ENCODE data around the gene ACER3. TPM values are rescaled to one million over a fixed set of nuclear protein-coding genes. Genes with fewer than 3 reads are reported as not detected.

Gene ACER3
- total RNA-seq, 1 donor from 2014 or later, result 13.3 TPM

DNA sequence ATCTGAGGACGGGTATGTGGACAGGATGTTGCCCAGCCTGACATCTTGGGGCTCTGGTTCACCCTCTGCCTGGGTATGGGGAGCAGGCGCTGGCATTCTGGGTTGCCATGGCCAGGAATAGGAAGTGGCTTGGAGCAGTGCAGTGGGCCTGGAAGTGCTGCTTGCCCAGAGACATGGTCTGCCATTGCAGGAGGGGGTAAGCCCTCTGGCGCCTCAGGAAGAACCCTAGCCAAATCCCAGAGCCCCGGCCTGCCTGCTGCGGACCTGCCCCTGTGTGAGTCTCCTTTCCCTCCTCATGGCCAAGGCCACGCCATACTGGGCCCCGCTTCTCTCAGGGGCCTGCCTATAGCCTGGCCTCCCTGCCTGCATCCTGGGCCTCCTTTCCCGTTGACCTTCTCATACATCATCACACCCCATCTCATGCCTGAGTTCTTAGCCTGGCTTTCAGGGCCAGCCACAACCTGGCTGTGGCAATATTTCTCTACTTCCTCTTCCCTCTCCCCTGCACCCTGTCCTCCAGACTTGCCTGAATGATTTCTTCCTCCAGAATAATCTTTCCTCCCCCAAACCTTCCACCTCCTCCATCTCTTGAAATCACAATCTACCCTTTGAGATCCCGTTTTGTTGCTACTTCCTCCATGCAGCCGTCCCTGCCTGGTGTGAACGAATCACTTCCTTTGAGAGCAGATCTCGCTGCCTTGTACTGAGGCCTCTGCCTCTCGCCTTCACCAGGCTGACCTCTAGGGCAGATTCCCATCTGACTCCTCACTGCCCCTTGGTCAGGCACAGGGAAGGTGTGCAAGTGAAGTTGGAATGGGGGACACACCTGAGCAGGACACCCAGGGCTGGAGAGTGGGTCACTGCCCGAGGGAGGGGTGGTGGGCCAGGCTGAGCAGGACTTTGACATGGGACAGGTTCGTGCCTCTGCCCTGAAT, 211.2 kb downstream of the ACER3 start:
- intact Hi-C loops (cut with micrococcal nuclease), result no loop called here

DNA sequence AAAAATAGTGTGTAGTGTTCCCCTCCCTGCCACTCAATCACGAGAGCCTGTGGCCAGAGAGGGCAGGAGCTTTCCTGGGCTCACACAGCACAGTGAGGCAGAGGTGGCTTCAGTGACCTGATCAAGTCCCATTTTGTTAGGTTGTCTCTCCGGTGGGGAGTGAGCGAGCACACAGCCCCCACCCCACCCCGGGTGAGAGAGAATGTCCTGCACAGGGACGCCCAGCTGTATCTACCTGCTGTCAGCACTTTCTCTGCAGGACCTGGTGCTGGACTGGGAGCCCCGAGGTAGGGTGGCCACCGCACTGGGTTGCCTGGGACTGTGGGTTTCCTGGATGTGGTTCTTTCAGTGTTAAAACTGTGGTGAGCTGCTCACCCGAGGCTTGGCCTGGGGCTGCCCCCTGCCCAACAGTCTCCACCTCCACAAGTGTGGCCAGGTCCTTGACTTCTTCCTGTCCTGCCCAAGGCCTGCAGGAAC, 212.2 kb downstream of the ACER3 start:
- intact Hi-C loops (cut with micrococcal nuclease), result no loop called here

DNA sequence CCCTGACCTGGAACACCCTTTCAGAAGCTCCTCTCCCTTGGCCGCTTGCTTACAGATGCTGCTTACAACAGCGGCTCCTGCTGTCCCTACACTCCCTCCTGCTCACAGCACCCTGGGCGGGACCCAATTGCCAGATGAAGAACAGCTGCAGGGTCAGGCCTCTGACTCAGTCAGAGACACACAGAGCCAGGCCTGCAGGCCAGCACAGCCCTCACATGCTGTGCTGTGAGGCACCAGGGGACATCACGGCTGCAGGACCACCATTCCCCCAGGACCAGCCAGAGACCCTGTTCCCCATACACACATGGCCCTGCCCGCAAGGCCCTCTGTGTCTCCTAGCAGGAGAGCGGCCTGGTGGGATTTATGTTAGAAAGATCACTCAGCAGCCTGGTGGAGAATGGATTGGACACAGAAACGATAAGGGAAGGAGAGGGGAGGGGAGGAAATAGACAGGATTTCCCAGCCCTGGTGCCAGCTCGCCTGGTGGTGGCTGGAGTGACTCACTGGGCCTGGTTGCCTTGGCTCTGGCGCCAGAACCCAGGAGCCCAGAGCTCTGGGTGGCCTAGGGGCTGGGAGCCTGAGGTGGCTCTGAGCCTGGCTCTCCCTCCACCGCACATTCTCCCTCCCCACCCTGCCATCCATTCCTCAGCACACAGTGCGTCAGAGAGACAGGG, 212.7 kb downstream of the ACER3 start:
- intact Hi-C loops (cut with micrococcal nuclease), result no loop called here

DNA sequence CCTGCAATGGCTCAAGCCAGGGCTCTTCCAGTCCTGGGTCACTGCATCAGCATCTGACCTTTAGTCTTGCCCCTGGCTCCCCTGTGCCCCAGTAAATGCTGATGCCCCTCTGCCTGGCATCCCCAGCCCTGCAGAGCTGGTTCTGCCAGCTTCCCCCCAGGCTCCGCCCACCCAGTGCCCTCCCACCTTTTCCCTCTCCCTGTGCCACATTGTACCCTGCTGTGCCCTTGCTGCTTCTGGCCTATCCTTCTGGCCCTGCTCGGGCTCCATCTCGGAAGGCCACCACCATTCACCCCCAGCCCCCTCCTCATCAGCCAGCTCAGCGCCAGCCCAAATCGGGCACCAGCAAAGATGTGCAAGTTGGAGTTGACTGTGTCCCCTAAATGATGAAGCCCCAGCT, 213.5 kb downstream of the ACER3 start:
- intact Hi-C loops (cut with micrococcal nuclease), result no loop called here

DNA sequence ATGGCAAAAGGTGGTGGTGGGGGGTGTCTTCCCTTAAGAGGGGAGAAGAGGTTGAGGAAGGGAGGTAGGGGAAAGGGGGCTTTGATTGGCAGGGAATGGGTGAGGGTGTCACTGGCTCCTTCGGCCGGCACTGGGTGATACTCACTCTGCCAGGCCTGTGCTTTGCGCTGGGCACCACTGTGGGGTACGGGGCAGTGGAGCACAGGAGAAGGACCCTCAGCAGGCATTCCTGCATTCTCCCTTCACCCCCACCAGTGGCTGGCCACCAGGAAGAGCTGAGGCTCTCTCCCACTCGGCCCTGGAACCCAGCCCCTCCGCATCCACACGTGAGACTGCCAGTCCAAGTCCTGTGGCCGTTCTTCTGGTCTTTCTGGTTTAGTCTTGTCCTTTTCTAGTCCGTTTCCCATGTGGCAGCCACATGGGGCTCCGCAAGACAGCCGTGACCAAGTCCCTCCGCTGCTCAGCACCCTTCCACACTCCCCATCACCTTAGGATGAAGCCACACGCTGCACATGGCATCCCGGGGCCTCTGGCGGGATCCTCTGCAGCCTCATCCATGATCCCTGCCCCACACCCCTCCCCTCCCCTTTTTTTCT, 214.0 kb downstream of the ACER3 start:
- intact Hi-C loops (cut with micrococcal nuclease), result no loop called here

DNA sequence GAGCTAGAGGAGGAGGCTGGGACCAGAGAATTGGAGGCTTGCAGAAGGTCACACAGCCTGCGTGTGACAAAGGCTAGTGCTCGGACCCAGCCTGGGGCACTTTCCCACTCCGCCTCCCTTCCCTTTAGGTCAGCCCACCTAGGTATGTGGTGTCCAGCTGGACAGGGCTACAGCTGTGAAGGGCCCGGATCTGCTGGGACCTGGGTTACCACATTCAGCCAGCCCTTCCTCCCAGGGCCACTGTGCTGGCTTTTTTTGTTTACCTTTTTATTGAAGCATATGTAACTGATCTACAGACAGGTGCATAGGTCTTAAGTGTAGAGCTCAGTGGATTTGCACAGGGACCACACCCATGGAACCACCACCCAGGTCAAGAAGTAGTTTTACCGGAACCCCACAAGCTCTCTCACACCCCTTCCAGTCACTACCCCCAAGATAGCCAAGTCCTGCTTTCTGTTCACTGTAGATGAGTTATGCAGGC, 214.7 kb downstream of the ACER3 start:
- intact Hi-C loops (cut with micrococcal nuclease), result no loop called here

Other genes starting within 250 kb of the ACER3 start
- gene LRRC32, start 190.2 kb upstream of the ACER3 start, total RNA-seq, result 3.9 and 4.7 TPM in 2 replicates
- gene TSKU, start 77.6 kb upstream of the ACER3 start, total RNA-seq, result 0.98 and 1.0 TPM in 2 replicates
- not detected in 2 replicates for gene B3GNT6, start 173.5 kb downstream of the ACER3 start, total RNA-seq
- 0.27 and 0.41 TPM in 2 replicates for gene CAPN5, start 206.1 kb downstream of the ACER3 start, total RNA-seq
- not detected in 2 replicates for gene OMP, start 241.9 kb downstream of the ACER3 start, total RNA-seq

Measured in T-helper 1 cell treated with Interleukin-12 subunit alpha and Interleukin-12 subunit beta and Interleukin-4 antibody, amounts not matched to agents 30 ng/mL and 1 ng/mL, for 36 hours (primary cell).